Stimulated activated CD4-positive, alpha-beta T cell treated with anti-CD3 and anti-CD28 coated beads, Interleukin-2, amount 100 ng/mL, for 48 hours (primary cell): ENCODE results near the gene VKORC1.
"Not testable (repeated sequence)": the region's sequence is repeated elsewhere in the genome, so short reads cannot be mapped to it uniquely, and the experiment has no call there.

Experiments used
- DNase-seq, 2 donors: peaks; one replicate each; pipeline ENCODE4 v3.0.0-alpha.2; 2020

VKORC1 gene

GRCh38 chr16:31094424-31095120 lies at the start of gene VKORC1:
Gene VKORC1, minus strand, starts transcription at chr16:31094797. Its CDS starts 68 bp downstream, at chr16:31094729.
- peak; percentile 83 to 86 for DNase-seq

- no peak for DNase-seq
These were observed 49.1 kb upstream of the VKORC1 start for GRCh38 chr16:31143694-31144148.

DNA sequence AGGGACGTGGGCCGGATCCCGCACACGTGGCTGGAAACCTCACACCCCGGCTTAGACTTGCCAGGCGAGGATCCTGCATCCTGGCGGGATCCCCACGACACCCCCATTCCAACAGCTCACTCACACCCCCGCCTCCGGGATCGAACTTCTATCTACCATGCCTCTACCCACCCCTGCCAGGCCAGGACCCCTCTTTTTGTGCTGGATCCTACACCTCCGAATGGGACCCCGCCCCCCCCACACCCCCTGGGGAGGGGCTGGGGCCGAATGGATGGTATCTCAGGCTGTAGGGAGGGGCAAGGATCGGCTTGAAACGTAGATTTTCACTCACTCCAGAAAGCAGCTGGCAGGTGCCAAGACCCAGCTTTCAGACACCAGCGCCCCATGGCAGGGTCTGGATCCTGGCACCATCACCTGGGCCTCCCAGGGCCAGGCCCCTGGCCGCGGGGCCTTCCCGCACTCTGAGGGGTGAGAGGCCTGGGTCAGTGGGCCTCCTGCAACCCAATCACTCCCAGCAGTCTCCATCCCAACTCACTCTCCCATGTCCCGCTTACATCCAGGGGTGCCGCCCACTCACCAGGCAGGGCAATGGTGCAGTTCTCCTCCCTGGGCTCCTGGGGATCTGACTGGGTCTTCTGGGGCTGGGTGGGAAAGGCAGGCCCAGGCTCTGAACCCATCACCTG lies 48.6 kb upstream of the VKORC1 start:
- DNase-seq: no peak

DNA sequence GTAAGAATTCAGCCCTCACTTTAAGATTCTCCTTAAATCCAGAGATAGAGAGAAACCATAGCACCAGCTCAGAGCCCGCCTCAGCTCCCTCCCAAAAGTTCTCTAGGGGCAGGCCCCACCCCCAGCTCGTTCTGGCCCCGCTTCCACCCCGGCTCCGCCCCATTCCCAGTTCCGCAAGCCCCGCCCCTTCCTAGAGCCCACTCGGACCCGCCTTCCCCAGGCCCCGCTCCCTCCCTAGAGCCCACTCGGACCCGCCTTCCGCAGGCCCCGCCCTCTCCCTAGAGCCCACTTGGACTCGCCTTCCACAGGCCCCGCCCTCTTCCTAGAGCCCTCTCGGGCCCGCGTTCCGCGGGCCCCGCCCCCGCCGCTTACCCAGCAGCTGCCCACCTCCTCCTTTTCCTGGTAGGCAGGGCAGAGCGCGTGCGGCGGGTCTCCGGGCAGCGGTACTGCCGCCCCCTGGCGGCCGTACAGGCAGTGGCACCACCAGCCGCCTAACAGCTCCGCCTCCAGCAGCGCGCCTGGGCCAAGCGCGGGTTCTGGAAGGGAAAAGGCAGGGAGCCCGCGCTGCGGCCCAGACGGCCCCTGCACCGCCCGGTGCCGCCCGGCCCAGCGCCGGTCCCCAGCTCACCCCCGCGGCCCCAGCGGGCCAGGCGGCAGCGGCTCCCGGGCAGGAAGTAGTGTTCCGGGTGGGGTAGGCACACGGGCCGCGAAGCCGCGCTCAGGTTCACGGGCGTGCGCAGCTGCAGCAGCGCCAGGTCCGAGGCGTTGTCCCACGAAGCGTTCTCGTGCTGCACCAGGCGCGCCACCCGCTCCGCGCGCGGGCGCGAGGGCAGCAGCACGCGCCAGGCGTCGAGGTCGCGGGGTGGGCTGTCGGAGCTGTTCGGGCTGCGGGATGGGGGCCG lies 47.8 kb upstream of the VKORC1 start:
- peak; percentile 97 for DNase-seq

DNA sequence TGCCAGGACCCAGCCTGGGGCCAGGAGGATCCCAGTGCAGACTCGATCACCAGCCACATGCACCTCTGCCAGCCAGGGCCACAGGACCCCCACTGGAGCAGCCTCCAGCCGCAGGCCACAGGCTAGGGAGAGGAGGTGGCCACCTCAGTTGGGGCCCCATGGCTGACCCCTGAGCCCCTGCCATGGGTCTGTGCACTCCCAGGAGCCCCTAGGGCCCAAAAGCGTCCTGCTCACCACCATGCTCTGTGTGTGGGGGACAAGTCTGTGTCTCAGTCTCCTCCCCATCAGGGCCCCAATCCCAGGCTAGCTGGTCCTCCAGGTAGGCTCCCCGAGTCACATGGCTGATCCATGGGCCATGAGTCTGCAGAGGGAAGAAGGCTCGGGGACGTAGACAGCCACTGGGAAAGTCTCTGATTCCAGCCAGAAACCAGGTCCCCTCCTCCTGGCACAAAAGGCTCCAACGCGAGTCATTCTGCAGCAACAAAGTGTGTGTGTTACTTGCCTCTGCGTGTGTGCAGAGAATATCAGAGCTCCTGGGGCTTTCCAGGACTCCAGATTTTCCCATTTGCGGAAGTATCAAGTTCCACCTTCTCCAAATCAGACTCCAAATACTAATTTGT lies 47.0 kb upstream of the VKORC1 start:
- no peak for DNase-seq

- not testable (repeated sequence) for DNase-seq
These were observed 46.5 kb upstream of the VKORC1 start for GRCh38 chr16:31141071-31141469.

DNA sequence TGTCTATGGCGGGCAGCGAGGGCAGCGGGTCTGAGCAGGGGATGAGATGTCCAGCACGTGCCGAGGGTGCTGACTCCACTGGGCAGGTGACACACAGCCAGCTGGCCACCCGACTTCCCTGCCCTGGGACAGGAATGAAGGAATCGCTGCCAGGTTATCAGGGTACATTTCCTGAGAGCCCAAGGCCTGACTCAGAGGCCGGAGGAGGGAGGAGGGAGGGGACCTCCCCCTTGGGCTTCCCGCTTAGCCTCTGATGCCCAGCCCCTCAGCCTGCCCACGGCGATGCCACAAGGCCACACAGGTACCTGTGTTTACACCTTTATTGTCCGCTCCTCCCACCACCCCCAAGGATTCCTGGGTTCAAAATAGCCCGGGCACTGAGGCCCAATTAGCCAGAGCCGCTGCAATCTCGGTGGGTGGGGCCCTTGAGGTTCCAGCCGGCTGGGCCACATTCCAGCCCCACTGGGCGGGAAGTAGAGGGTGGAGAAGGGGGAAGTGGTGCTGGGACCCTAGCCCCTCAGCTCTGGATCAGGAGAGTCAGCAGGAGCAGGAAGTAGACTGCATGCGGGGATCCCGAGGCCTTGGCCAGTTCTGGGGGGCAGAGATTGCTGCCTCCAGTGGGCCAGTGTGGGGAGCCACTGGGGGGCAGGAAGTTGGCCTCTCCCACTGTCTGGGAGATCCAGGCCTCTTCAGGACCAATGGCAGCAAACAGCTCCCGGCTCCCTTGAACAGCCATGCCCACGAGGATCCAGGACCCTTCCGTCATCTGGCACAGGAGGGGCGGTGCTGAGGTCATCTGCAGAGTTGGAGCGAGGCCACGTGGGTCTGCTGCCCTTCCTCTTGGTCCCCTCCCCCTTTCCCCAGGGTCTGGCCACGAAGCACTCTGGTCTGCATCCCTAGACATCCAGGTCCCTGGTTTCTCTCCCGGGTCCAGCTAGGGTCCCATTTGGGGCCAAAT lies 44.3 kb upstream of the VKORC1 start:
- DNase-seq: no peak

DNA sequence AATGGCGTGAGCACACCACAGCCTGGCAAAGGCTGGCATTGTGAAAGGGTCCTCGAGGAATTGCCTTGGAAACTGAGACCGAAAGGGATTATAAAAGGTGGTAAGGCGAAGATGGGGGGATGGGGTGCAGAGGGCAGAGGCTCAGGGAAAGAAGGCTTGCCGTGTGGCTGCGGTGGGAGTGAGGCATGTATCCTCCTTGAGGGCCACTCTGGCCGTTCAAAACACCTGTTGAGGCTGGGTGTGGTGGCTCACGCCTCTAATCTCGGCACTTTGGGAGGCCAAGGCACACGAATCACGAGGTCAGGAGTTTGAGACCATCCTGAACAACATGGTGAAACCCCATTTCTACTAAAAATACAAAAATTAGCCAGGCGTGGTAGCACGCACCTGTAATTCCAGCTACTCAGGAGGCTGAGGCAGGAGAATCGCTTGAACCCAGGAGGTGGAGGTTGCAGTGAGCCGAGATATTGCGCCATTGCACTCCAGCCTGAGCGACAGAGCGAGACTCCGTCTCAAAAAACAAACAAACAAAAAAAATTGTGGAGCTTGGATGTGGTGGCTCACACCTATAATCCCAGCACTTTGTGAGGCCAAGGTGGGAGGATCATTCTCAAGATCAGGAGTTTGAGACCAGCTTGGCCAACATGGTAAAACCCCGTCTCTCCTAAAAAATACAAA lies 42.4 kb upstream of the VKORC1 start:
- not testable (repeated sequence) for DNase-seq

- DNase-seq: no peak
These were observed 41.7 kb upstream of the VKORC1 start for GRCh38 chr16:31136287-31136662.

DNA sequence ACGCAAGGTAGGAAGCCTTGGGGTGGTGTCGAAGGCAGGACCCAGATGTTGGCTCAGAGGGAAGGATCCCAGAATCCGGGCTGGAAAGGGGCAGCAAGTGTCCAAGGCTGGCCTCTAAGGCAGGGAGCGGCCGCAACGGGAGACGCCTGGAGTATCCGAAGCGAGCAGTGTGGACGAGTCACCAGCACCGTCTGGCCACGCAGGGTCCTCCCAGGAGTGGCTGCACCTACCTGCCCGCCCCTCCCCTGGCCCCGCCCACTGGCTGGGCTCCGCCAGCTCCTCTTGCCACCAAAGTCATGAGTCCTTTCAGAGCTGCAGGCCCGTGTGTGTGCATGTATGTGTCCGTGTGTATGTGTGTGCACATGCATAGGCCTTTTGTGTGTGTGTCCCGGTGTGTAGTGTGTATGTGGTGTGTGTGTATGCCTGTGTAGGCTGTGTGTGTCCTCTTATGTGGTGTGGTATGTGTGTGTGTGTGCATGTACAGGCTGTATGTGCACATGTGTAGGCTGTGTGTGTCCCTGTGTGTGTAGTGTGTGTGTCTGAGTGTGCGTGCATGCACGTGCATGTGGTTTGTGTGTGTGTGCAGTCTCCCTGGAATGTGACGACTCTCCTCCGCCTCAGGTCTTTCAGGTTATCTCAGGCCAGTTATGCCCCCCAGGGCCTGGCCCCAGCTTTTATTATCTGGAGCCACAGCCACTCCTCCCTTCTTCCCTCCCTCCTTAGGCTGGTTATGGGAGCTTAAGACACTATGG lies 41.1 kb upstream of the VKORC1 start, which contains the start of gene PRSS8:
Gene PRSS8, minus strand, starts transcription at position 193 of the 752 bp plus-strand sequence. CDS start 229 bp downstream, outside the sequence.
- no peak for DNase-seq

GRCh38 chr16:31134625-31135534 lies 40.3 kb upstream of the VKORC1 start:
- no peak for DNase-seq

DNA sequence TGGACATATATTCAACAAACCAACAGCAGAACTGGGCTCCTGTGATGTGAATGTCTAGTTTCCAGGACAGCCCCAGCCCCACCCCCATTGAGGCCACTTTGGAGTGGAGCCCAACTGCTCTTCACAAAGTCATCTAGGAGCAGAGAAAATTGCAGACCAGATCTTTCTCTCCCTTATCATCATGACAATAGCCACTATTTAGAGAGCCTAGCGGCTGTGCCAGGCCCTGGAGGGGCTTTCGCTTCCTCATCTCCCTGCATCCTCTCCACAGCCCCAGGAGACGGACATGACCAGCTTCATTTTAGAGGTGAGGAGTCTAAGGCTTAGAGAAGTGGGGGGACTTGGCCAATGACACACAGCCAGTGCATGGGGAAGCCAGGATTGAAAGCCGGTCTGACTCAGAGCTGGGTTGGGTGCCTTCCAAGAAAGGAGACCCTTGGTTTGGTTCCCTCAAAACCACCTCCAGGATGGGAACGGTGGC lies 39.5 kb upstream of the VKORC1 start:
- DNase-seq: no peak

DNA sequence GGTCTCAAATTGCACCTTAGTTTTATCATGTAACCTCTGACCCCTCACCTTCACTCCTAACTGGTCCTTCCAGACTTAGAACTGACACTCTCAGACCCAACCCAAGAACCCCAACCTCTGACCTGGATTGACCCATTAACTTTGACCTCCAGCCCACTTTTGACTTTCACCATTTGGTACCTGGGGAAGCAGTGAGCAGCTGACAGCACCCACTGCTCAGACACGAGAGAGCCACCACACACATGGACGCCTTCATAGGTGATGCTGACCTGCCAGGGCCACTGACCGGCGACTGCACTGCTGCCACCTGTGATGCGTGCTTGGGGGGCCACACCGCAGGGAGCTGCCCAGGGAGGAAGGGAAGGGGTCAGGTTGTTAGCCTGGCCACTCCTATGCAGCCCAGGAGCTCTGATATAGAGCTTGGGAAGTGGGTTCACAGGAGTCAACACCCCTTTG lies 38.5 kb upstream of the VKORC1 start:
- DNase-seq: no peak

DNA sequence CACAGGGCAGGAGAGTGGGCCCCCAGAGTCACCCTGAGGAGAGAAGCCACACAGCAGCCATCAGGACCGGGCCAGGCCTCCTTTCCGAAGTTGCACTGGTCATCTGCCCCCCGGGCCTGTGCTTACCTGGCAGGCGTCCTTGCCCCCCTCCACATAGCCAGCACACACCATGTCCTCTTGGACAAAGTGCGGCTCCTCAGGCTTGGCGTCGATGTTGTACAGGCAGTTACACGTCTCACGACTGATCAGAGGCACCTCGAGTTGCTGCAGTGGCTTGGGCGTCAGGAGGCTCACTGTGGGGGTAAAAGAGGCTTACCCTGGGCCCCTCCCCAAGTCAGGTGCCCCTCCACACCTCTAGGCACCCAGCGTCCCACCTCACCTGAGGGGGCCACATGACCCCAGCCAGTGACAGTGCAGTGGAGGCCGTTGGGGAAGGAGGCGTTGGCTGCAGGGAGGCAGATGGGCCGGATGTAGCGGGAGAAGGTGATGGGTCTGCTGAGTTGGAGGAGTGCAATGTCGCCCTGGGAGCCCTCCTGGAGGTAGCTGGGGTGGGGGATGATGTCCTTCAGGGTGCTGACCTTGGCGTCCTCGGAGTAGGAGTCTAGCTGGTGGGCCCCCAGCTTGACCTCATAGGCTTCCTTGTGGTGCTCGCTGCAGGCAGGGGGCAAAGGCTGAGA lies 37.8 kb upstream of the VKORC1 start:
- DNase-seq: no peak

- no peak for DNase-seq
These were observed 37.3 kb upstream of the VKORC1 start for GRCh38 chr16:31131841-31132271.

DNA sequence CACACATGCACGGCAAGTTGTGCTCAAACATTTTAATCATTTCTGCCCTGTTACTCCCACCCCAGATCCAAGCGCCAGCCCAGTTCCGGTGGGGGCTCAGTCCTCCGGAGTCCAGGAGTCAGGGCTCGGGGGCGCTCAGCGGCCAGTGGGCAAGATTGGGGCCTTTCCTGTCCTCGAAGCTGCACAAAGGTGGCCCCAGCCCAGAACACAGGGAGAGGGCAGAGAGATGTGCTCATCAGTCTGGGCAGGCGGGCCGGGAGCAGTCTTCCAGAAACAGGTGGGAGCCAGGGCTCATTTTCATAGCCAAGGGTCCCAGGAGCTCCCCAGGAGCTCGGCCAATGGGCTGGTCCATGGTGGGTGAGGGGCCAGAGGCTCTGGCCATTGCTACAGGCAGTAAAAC lies 36.8 kb upstream of the VKORC1 start:
- DNase-seq: no peak

- DNase-seq: no peak
These were observed 36.3 kb upstream of the VKORC1 start for GRCh38 chr16:31130899-31131298.

- DNase-seq: no peak
These were observed 35.8 kb upstream of the VKORC1 start for GRCh38 chr16:31130336-31130891.
